ENCODE results near the gene TENM3. TPM values are rescaled to one million over a fixed set of nuclear protein-coding genes. Genes with fewer than 3 reads are reported as not detected.

The TENM3 gene
- total and polyA plus RNA-seq, 2 donors (not counting 3 experiments of a cell fraction or from before 2014, with no cell fraction given): 3.2 to 6.2 TPM

GRCh38 chr4:182261651-182262223 is 18.5 kb downstream of the TENM3 start:
- TF ChIP-seq GATA2 (IDR thresholded peaks at IDR 0.05; ENCODE audit: insufficient read depth, insufficient read length, low read depth, low read length): no peak
- TF ChIP-seq POLR2AphosphoS5 (IDR thresholded peaks at IDR 0.05; ENCODE audit: insufficient read depth, low read depth, low read length): no peak
- TF ChIP-seq POLR2A (IDR thresholded peaks at IDR 0.05; ENCODE audit: low read depth, low read length): no peak
- no peak for TF ChIP-seq MYC (IDR thresholded peaks at IDR 0.05; ENCODE audit: low read depth, low read length)
- no peak for TF ChIP-seq EZH2 (IDR thresholded peaks at IDR 0.05; ENCODE audit: borderline replicate concordance, low read depth, low read length, severe bottlenecking)
- no peak for TF ChIP-seq MAX (IDR thresholded peaks at IDR 0.05; ENCODE audit: insufficient read depth, insufficient read length)
- TF ChIP-seq FOS (IDR thresholded peaks at IDR 0.05; ENCODE audit: borderline replicate concordance, insufficient read depth, low read length): no peak
- TF ChIP-seq JUN (IDR thresholded peaks at IDR 0.05; ENCODE audit: borderline replicate concordance, insufficient read depth, insufficient read length, low read depth): no peak
- no peak for TF ChIP-seq CTCF (IDR thresholded peaks at IDR 0.05; ENCODE audit: extremely low read depth in 1 of 2, insufficient read depth in 1 of 2, low read depth in 1 of 2, low read length in 2 of 2)
- Histone ChIP-seq H3K27ac (ENCODE audit: insufficient read depth, low read depth, low read length) (no peak overlapping the region), H3K9me1 (replicated peaks; ENCODE audit: control insufficient read depth, extremely low read depth, insufficient read depth, low read length) (no peaks in the 10 kb centered on the region), H3K4me3 (replicated peaks in 1 of 3; ENCODE audit: insufficient read depth in 1 of 3, low read depth in 1 of 3, low read length in 3 of 3) (no peak overlapping the region), H3K27me3 (ENCODE audit: control insufficient read depth in 2 of 2, insufficient read depth in 2 of 2, low read length in 2 of 2) (no peaks in the 10 kb centered on the region), H3K4me1 (ENCODE audit: control insufficient read depth, extremely low read depth, insufficient read depth, low read length) (no peaks in the 10 kb centered on the region), H3K9me3 (replicated peaks; ENCODE audit: control insufficient read depth, insufficient read depth, low read length) (no peaks in the 10 kb centered on the region), H3K9ac (replicated peaks; ENCODE audit: extremely low read depth, insufficient read depth, low read length) (no peak overlapping the region), H3K36me3 (ENCODE audit: control insufficient read depth in 2 of 2, extremely low read depth in 1 of 2, insufficient read depth in 2 of 2, low read length in 2 of 2) (no peaks in the 10 kb centered on the region), H4K20me1 (replicated peaks; ENCODE audit: control insufficient read depth, extremely low read depth, insufficient read depth, low read length) (no peaks in the 10 kb centered on the region), H3K4me2 (ENCODE audit: insufficient read depth, low read length) (no peak overlapping the region), H3K79me2 (ENCODE audit: control insufficient read depth, insufficient read depth, low read length) (no peaks in the 10 kb centered on the region), H2AFZ (ENCODE audit: low read depth, low read length) (no peak overlapping the region)
- ChIA-PET CTCF (no interaction called here), POLR2A (no interaction called here)
- FAIRE-seq (no peak), DNase-seq (ENCODE audit: low read depth, low spot score) (no peak)
- dilution Hi-C loops (cut with MboI; ENCODE audit: extremely low pct_ligation_motif_present, low sequenced_read_pairs) (no loop called here), intact Hi-C loops (cut with micrococcal nuclease) (no loop called here)
- no TSS peak for BruUV-seq (replicated peaks)
